ENCODE measurements around the gene ATCAY. TPM values are rescaled to one million over a fixed set of nuclear protein-coding genes. Genes with fewer than 3 reads are reported as not detected.
"Not testable (repeated sequence)": the region's sequence is repeated elsewhere in the genome, so short reads cannot be mapped to it uniquely, and the experiment has no call there.

ATCAY gene
- polyA plus RNA-seq, 1 experiment, result 0.30 TPM

- H3K9me3 ChIP-seq (ENCODE audit: control insufficient read depth, insufficient read depth, low read length), result no peaks in the 10 kb centered on the region
- no peak overlapping the region for H3K27ac ChIP-seq (ENCODE audit: low read depth, low read length)
- DNase-seq (ENCODE audit: low read depth, low spot score), result no peak
- no peaks in the 10 kb centered on the region for H3K27me3 ChIP-seq (ENCODE audit: control insufficient read depth, insufficient read depth, low read length)
- ChIA-PET POLR2A (interaction anchor here (1.1 kb wide), 1 partner anchor 20 kb away, joined by 5 read pairs; no protein-coding TSS in a partner anchor), CTCF (no interaction called here)
- H3K4me3 ChIP-seq (ENCODE audit: low read depth, low read length), result no peak overlapping the region
- no peak for TF ChIP-seq CTCF (IDR thresholded peaks at IDR 0.05; ENCODE audit: low read depth, low read length)
Measured at GRCh38 chr19:3949294-3949693, 68.8 kb downstream of the ATCAY start.

- TF ChIP-seq CTCF (IDR thresholded peaks at IDR 0.05; ENCODE audit: low read depth, low read length), result no peak
- POLR2A ChIA-PET, result interaction anchor here (1.1 kb wide), 1 partner anchor 19 kb away, joined by 5 read pairs; no protein-coding TSS in a partner anchor
- Histone ChIP-seq H3K9me3 (ENCODE audit: control insufficient read depth, insufficient read depth, low read length) (no peaks in the 10 kb centered on the region), H3K27me3 (ENCODE audit: control insufficient read depth, insufficient read depth, low read length) (no peaks in the 10 kb centered on the region), H3K27ac (ENCODE audit: low read depth, low read length) (no peak overlapping the region), H3K4me3 (ENCODE audit: low read depth, low read length) (no peak overlapping the region)
- DNase-seq (ENCODE audit: low read depth, low spot score), result no peak
- CTCF ChIA-PET, result no interaction called here
Measured at GRCh38 chr19:3949997-3950859, 69.7 kb downstream of the ATCAY start.

GRCh38 chr19:3950871-3951861 is 70.7 kb downstream of the ATCAY start:
- no peak for DNase-seq (ENCODE audit: low read depth, low spot score)
- ChIA-PET POLR2A (interaction anchor here (0.6 to 1.6 kb wide), 2 partner anchors 17 to 34 kb away, joined by 3 to 5 read pairs; partner anchors contain the start of gene EEF2), CTCF (no interaction called here)
- TF ChIP-seq CTCF (IDR thresholded peaks at IDR 0.05; ENCODE audit: low read depth, low read length), result no peak
- Histone ChIP-seq H3K9me3 (ENCODE audit: control insufficient read depth, insufficient read depth, low read length) (no peaks in the 10 kb centered on the region), H3K27ac (ENCODE audit: low read depth, low read length) (no peak overlapping the region), H3K27me3 (ENCODE audit: control insufficient read depth, insufficient read depth, low read length) (no peaks in the 10 kb centered on the region), H3K4me3 (ENCODE audit: low read depth, low read length) (no peak overlapping the region)

GRCh38 chr19:3952755-3953276 is 72.3 kb downstream of the ATCAY start:
- H3K4me3 ChIP-seq (ENCODE audit: low read depth, low read length); CTCF ChIA-PET; H3K27me3 ChIP-seq (ENCODE audit: control insufficient read depth, insufficient read depth, low read length); DNase-seq (ENCODE audit: low read depth, low spot score); H3K9me3 ChIP-seq (ENCODE audit: control insufficient read depth, insufficient read depth, low read length); H3K27ac ChIP-seq (ENCODE audit: low read depth, low read length): not testable (repeated sequence)
- POLR2A ChIA-PET, result interaction anchor here (0.7 to 1.6 kb wide), 5 partner anchors 10 to 190 kb away, joined by 3 to 8 read pairs (median 5); partner anchors contain the start of genes EEF2 and MRPL54

GRCh38 chr19:3954107-3954506 is 73.6 kb downstream of the ATCAY start:
- DNase-seq (ENCODE audit: low read depth, low spot score), result no peak
- ChIA-PET CTCF (no interaction called here), POLR2A (interaction anchor here (1.5 to 7.7 kb wide), 2 partner anchors 11 to 14 kb away, joined by 3 to 71 read pairs; no protein-coding TSS in a partner anchor)
- H3K27me3 ChIP-seq (ENCODE audit: control insufficient read depth, insufficient read depth, low read length), result no peaks in the 10 kb centered on the region
- no peaks in the 10 kb centered on the region; the same call in 1 of the 2 replicates for H3K9me3 ChIP-seq (ENCODE audit: control insufficient read depth, insufficient read depth, low read length)
- H3K27ac ChIP-seq (ENCODE audit: low read depth, low read length), result no peak overlapping the region
- TF ChIP-seq CTCF (IDR thresholded peaks at IDR 0.05; ENCODE audit: low read depth, low read length), result no peak
- H3K4me3 ChIP-seq (ENCODE audit: low read depth, low read length), result no peak overlapping the region

- not testable (repeated sequence) for H3K9me3 ChIP-seq (ENCODE audit: control insufficient read depth, insufficient read depth, low read length); H3K27ac ChIP-seq (ENCODE audit: low read depth, low read length); H3K27me3 ChIP-seq (ENCODE audit: control insufficient read depth, insufficient read depth, low read length); DNase-seq (ENCODE audit: low read depth, low spot score); H3K4me3 ChIP-seq (ENCODE audit: low read depth, low read length)
- ChIA-PET POLR2A (interaction anchor here (0.9 to 7.7 kb wide), 4 partner anchors 9 to 29 kb away, joined by 3 to 71 read pairs (median 3); partner anchors contain the start of gene DAPK3), CTCF (interaction anchor here (0.5 kb wide), 1 partner anchor 33 kb away, joined by 6 read pairs; no protein-coding TSS in a partner anchor)
Measured at GRCh38 chr19:3955276-3955675, 74.8 kb downstream of the ATCAY start.

Data from AG04450 (cell line).